DMS 273 treated with DMSO at 0.1 percent for 48 hours (cell line): Measurements from ENCODE around the gene MRPS14.

ENCODE experiments used
- DNase-seq: peaks from one replicate; lab custom pipeline; 2025; lab: John Stamatoyannopoulos, UW

The MRPS14 gene

GRCh38 chr1:174982971-174983689 lies 40.1 kb downstream of the MRPS14 start:
- DNase-seq: no peak

GRCh38 chr1:174976436-174977108 lies 46.7 kb downstream of the MRPS14 start:
- no peak for DNase-seq

- no peak for DNase-seq
Observed at GRCh38 chr1:174975764-174976163, 47.5 kb downstream of the MRPS14 start.

GRCh38 chr1:174974711-174975119 lies 48.5 kb downstream of the MRPS14 start:
- peak; percentile 84 for DNase-seq

- DNase-seq: no peak
Observed at GRCh38 chr1:174971902-174972301, 51.3 kb downstream of the MRPS14 start.

GRCh38 chr1:174971466-174971865 lies 51.8 kb downstream of the MRPS14 start:
- no peak for DNase-seq

- DNase-seq: no peak
Observed at GRCh38 chr1:174969977-174970376, 53.2 kb downstream of the MRPS14 start.

GRCh38 chr1:174968750-174969244 lies 54.4 kb downstream of the MRPS14 start:
- DNase-seq: no peak

GRCh38 chr1:174967845-174968705 lies 55.1 kb downstream of the MRPS14 start:
- DNase-seq: no peak

- no peak for DNase-seq
Observed at GRCh38 chr1:174966008-174966572, 57.1 kb downstream of the MRPS14 start.

- no peak for DNase-seq
Observed at GRCh38 chr1:174965362-174966007, 57.7 kb downstream of the MRPS14 start.

- DNase-seq: no peak
Observed at GRCh38 chr1:174964972-174965361, 58.3 kb downstream of the MRPS14 start.

- no peak for DNase-seq
Observed at GRCh38 chr1:174964261-174964971, 58.8 kb downstream of the MRPS14 start.

- DNase-seq: no peak
Observed at GRCh38 chr1:174963529-174964125, 59.6 kb downstream of the MRPS14 start.
